Measurements from ENCODE around the gene FOXO3.

The FOXO3 gene

DNA sequence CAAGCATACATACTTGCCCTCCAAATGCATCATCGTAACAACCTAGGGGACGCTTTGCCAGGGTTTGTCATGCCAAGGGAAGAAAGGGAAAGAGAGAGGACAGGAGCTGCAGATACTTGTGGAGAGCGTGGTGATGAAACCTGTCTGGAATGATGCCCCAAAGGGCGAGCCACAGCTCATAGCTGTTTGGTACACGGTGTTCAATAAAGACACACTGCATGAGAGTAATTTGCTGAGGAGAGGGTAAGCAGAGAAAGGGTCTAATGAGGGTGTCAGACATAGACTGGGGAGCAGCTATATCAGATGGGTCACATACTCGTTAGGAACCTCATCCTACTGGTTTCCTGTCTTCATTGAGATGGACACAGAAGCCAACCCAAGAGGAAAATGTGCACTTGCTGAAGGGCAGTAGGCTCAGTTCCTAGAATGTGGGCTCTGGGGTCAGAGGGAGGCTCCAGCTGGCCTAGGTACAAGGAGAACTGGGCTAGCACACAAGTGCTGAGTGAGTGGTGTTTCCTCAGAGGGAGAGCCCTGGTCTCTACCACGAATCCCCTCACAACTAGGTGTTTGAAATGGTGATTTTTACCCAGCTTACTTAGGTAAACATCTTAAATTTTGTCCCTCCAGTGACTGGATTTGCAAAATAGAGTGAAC, 5.2 kb upstream of the FOXO3 start:
- no peak overlapping the region for H3K4me3 ChIP-seq (ENCODE audit: low read depth, low read length)

- H3K4me3 ChIP-seq (ENCODE audit: low read depth, low read length), result no peak overlapping the region
These were observed 4.5 kb upstream of the FOXO3 start for GRCh38 chr6:108556250-108556649.

DNA sequence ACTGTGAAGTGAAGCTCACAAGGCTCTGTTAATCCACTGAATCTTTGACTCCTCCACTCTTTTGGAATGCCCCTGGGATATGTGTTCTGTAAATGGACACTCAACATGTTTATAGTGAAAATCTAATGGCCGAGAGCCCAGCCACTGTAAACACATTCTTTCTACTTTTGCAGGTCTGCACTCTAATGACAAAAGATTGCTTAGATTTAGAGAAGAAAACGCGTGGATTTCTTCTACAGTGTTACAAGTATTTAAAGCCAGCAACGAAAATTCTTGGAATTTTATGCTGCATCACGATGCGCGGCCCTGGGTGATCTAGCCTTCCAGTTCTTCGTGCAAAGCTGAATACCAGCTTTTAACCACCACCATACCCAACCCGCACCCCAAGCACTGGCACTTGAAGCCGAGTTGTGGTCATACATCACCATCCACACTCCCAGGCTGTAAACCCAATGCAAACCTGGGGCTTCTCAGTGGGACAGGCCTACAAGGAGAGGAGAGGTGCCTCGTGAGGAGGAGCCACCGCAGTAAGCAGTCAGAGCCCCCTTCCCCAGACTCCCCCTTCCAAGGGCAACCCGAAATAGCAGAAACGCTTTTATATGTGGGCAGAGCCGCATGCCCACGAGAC, 3.7 kb upstream of the FOXO3 start:
- H3K4me3 ChIP-seq (ENCODE audit: low read depth, low read length), result peak overlapping the region; percentile 86

- peak overlapping the region; percentile 86 for H3K4me3 ChIP-seq (ENCODE audit: low read depth, low read length)
These were observed 3.0 kb upstream of the FOXO3 start for GRCh38 chr6:108557494-108558371.

DNA sequence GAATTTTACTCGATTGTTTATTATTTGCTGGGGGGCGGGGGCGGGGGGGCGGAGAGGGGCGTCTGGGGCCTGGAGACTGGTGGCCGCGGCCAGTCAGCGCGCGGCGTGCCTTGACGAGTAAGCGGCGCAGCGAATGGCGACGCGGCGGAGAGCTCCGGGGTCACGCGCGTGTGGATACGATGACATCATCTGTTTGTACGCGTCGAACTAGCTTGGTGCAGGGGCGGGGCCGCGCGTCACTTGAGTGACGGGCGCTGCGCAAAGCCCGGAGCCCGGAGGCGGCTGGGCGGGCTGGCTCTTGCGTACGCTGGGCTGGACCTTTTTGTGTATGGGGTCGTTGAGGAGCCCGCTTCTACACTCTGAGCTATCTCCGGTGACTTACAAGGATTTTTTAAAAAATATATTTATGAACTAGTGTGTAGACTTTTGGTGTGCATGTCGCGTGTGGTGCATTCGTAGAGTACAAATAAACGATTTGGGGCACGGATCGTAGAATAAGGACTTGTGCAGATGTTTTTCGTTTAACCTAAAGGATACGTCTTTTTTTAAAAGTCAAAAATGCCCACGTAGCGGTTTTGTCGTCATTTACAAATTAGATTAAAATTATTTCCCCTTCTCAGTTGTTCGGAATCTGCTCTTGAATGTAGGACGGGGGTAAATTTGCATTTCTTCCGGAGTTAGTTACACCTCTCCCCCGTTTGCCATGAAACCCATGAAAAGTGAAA, 2.2 kb upstream of the FOXO3 start:
- H3K4me3 ChIP-seq (ENCODE audit: low read depth, low read length), result peak overlapping the region; percentile 86

GRCh38 chr6:108559097-108559883, 1.4 kb upstream of the FOXO3 start:
- H3K4me3 ChIP-seq (ENCODE audit: low read depth, low read length), result peak overlapping the region; percentile 86

DNA sequence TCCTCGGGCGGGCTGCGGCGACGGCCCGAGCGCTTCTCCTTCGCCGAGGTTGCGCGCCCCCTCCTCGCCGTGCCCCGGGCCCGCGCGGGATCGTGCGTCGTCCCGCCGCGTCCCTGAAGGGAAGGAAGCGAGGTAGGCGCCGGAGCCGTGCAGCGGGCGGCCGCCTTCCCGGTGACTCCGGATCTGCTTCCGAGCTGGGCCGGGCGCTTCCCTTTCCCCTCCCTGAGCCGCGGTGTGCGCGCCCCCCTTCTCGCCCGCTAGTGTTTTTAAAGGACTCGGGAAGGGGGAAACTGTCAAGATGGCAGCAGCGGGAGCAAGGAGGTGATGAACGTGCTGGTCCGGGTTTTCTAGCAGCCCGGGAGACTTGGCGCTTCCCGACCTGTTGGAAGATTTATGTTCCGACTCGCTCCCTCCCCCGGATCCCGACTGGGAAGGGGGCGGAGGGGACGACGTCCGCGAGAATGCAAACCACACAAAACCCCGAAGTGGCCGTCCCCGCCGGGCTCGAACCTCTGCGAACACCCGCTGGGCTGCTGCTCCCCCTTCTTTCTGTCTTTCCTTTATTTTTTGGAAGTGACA, 744 bp upstream of the FOXO3 start:
- H3K4me3 ChIP-seq (ENCODE audit: low read depth, low read length), result peak overlapping the region; percentile 73

- peak overlapping the region; percentile 83 for H3K4me3 ChIP-seq (ENCODE audit: low read depth, low read length)
These were observed 561 bp downstream of the FOXO3 start for GRCh38 chr6:108561309-108561647.

DNA sequence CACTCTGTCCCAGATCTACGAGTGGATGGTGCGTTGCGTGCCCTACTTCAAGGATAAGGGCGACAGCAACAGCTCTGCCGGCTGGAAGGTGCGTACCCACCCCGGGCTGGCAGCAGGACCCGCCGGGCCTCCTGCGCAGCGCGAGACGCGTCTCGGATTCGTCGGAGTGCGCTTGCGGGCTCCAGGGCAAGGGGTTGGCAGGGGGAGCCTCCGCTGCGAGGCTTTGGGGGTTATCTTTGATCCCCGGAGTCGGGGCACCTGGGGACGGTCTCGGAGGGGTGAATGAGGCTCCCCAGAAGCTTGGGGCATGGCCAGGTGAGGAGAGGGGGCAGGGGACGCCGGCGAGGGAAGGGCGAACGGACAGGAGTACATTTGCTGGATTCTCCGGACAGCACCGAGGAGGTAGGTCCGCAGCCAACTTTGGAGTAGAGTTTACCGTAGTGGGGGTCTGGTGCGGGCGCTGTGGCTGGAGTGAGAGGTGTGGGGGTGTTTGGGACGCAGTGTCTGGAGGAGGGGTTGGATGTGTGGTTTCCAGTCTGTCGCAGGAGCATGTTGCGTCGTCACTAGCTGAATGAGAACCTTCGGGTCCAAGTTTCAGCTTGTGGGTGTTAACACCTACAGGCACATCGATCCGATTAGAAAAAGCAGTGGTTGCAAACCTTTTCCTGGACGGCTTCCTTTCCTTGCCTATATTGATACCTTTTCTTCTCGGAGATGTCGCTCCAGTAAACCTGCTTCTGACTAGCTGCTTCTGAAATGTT, 1.2 kb downstream of the FOXO3 start:
- peak overlapping the region; percentile 83 for H3K4me3 ChIP-seq (ENCODE audit: low read depth, low read length)

DNA sequence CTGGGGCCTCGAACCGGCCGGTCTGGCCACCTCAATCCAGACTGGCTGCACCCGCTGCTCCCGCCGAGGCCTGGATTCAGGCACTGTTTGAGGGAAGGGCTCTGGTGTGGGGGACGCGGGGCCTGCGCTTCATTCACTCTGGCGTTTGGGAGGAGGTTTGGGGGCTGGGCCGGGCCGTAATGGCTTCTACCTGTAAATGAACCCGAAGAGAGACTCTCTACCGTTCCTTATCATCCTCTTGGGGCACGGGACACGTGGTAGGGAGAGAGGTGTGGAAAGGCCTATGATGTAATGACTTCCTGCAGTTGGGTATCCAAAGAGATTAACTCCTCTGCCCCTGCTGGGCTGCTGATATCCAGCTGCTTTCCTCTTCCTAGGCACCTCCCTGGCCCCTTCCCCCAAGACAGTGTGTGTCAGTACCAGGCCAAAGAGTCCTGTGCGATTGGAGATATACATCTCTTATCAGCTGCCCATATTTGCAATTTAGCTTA, 1.8 kb downstream of the FOXO3 start:
- peak overlapping the region; percentile 83 for H3K4me3 ChIP-seq (ENCODE audit: low read depth, low read length)

DNA sequence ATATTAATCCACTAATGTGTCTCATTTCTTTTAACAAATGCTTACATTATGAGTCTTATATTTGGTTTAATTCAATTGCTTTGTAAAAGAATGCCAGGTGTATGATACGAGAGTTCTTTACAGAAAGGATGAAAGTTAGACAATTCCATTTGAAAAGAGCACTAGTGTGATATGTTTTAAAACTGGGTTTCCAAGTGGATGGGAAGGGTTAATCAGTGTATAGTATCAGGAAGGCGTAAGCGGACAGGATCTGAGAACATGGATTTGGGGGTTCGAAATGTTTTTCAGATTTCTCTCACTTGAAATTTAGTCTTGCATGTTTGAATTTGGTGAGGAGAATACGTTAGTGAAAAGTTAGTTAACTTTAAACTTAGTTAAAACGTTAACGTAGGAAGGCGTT, 2.6 kb downstream of the FOXO3 start:
- peak overlapping the region; percentile 83 for H3K4me3 ChIP-seq (ENCODE audit: low read depth, low read length)

DNA sequence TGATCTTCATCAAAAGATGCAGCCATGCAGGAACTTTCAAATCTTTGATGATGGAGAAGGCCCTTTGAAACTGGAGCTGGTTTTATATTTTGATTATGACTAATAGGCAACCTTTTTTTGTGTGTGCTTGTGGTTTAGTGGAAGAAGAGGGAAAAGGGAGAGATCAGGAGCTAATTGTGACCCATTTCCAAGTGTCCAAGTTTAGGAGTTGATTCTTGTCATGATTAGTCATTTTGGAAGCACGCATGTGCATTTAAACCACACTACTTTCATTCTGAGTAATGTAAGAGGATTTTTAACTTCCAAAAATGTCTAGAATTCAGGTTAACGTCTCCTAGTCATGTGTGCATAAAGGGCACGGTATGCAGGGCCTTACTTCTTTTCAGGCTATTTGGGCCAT, 3.5 kb downstream of the FOXO3 start:
- no peak overlapping the region for H3K4me3 ChIP-seq (ENCODE audit: low read depth, low read length)

DNA sequence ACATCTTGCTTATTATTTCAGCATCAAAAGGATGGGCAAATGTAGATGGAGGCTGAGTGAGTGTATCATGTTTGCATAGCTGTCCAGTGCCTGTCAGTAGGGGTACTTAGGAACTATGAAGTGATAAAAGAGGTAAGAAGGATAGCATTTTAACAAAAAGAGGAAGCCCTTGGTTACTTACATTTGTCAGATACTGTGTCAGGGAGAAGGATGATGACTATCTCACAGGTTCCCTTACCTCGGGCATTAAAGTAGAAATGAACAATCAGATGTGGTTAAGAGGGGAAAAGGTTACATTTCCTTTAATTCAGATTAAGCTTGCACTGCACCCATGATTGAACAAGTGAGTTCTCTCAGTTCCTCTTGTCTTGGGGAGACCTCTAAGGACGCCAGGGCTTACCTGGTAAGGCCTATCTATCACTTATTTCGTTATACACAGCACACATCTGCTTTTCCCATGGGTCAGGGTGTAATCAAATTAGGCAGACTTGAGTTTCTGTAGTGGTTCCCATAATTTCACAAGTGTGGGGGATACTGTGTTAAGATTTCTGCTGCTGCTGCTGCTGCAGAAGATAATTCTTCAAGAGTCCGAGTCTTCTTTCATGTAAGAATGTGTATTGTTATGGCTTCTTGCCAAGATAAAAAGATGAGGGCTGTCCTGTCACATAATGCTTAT, 4.5 kb downstream of the FOXO3 start:
- H3K4me3 ChIP-seq (ENCODE audit: low read depth, low read length), result no peak overlapping the region

- H3K4me3 ChIP-seq (ENCODE audit: low read depth, low read length), result no peak overlapping the region
These were observed 5.2 kb downstream of the FOXO3 start for GRCh38 chr6:108565893-108566292.

DNA sequence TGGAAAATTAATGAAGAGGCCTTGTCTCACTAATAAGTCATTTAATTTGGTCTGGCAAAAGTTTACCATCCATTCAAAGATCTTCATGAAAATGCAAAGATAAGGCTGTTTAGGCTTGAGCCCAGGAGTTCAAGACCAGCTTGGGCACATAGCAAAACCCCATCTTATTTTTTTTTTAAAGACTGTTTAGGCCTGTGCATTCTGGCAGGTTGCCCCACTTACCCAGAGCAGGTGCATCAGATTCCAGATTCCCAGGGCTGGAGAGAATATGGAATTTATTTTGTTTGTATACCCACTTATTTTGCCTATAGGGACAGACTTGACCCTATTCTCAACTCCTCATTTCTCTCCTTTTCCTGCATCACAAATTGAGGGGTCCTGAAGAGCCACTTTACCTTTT, 5.7 kb downstream of the FOXO3 start:
- H3K4me3 ChIP-seq (ENCODE audit: low read depth, low read length), result no peak overlapping the region

GRCh38 chr6:108568101-108568500, 7.4 kb downstream of the FOXO3 start:
- H3K4me3 ChIP-seq (ENCODE audit: low read depth, low read length), result no peak overlapping the region

- H3K4me3 ChIP-seq (ENCODE audit: low read depth, low read length), result no peak overlapping the region
These were observed 8.0 kb downstream of the FOXO3 start for GRCh38 chr6:108568551-108569305.

GRCh38 chr6:108570517-108570916, 9.8 kb downstream of the FOXO3 start:
- no peak overlapping the region for H3K4me3 ChIP-seq (ENCODE audit: low read depth, low read length)
